NCI-H82 treated with DMSO at 0.1 percent for 48 hours (cell line): ENCODE data around the gene TPM2.

Experiments used
- DNase-seq: peaks from one replicate; lab custom pipeline; 2025; ENCODE audit not compliant: unreplicated experiment; lab: John Stamatoyannopoulos, UW

TPM2 gene

DNA sequence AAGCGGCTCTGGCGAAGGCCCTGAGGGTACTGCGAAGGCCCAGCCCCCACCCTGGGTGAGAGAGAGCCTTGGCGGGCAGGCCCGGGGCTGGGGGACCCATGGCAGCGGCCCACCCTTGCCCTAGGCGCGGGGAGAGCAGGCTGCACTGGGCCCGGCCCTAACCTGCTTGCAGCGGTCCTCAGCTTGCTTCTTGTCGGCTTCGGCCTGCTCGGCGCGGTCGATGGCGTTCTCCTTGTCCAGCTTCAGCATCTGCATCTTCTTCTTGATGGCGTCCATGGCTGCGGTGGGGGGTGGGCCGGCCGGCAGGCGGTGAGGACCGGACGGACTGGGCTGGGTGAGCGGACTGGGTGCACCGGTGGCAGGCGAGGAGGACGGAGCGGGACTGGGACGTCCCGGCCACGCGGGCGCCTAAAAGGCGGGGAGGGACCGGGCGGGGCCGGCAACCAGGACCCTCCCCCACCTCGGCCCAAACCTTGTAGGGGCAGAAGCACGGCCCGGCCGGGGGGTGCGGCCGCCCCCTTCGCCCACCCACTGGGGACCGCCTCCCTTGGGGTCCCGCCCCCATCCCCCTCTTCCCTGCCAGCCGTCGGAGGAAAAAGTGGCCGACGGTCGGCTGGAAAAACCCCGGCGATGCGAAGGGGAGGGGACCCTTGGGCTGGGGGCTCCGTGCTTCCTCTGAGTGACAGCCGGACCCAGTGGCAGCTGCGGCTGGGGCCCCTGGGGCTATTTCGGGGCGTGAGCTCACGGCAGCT, at the start of gene TPM2:
TSS of gene TPM2 (minus strand) at position 384 of the 752 bp plus-strand sequence. CDS start at position 276, 108 bp downstream.
- DNase-seq, result no peak

DNA sequence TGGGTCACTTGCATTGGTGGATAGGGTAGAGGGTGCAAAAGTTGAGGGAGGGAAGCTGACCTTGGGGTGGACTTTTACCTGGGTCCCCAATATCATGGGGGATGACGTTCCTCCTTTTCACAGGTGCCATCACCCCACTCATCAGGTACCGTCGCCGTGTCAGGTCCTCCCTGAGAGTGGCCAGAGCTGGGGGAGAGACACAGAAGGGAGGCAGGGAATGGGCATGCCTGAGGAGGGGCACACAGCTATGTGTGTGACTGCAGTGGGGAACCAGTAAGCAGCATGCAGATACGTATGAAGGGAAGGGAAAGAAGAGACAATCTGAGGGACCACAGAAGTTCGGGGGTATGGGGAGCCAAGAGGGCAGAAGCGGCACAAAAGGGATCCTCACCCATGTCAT, 49.2 kb upstream of the TPM2 start:
- DNase-seq, result no peak

DNA sequence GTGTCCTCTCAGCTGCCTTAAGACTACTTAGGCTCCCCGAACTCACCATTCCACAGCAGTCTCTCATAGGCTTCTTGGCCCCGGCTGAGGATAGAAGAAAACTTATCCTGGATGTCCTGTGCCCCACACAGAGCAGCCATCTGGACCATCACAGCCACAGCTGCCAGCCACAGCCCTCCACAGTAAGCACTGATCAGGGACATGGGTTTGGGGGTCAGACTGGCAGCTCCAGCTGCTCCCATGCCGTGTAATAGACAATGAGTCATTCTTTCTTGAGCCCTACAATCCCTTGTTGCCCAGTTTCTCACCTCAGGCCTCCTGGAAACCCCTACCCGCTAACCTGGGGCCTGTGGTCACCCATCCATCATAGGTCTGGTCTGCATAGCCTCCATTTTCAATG, 48.5 kb upstream of the TPM2 start:
- no peak for DNase-seq

DNA sequence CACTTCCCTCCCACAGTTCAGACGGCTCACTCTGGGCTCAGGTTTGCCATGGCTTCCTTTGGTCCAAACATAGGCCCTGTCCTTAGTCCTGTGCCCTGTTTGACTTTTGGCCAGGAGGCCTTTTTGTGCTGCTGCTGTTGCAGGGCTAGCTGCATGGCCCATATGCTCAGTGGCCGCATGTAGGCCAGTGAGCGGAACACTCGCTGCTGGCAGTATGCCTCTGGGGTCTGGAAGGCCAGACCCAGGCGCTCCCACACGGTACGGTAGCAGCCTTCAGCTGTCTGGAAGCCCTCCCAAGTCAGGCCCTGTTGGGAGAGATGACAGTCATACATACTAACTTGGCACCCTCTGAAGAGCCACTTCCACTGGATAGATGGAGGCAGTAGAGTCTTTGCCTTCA, 47.4 kb upstream of the TPM2 start:
- DNase-seq, result no peak

DNA sequence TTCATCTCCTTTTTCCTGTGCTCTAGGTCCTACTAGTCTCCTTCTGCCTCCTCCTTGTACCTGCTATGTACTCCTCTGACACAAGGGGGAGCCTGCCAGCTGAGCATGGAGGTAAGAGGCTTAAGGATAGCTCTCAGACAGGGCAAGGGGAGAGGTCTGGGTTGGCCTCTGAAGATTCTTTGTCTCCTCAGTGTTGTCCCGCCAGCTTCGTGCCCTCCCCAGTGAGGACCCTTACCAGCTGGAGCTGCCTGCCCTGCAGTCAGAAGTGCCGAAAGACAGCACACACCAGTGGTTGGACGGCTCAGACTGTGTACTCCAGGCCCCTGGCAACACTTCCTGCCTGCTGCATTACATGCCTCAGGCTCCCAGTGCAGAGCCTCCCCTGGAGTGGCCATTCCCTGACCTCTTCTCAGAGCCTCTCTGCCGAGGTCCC, 46.5 kb upstream of the TPM2 start:
- DNase-seq, result peak; percentile 45

DNA sequence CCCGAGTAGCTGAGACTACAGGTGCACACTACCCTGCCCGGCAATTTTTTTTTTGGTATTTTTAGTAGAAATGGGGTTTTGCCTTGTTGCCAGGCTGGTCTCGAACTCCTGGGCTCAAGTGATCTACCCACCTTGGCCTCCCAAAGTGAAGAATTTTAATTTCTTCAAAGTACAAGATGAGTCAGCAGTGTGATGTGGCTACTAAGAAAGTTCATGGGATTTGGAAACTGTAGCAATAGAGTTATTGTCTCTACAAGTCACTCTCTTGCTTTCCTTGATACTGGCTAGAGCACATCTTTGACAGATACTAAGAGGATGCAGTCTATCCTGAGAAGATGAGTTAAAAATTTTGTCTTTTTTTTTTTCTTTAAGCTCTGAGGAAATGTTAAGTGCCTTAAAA, 44.4 kb upstream of the TPM2 start:
- DNase-seq, result no peak

DNA sequence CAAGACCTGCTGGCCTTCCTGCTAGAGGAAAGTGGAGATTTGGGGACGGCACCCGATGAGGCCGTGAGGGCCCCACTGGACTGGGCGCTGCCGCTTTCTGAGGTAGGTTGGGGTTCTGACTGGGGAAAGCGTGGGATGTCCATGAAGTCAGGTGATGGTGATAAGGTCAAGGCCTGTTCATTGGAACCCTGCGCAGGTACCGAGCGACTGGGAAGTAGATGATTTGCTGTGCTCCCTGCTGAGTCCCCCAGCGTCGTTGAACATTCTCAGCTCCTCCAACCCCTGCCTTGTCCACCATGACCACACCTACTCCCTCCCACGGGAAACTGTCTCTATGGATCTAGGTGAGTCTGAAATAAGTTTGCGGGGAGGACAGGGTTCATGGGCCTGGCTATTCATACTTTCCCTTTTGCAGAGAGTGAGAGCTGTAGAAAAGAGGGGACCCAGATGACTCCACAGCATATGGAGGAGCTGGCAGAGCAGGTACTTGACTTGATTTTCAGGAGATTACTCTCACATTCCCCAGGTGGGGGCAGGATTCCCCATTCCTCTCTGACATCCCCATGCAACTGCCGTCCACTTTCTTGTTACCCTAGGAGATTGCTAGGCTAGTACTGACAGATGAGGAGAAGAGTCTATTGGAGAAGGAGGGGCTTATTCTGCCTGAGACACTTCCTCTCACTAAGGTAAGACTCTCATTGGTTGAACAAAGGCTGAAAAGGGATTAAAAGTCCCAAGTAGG, 43.2 kb upstream of the TPM2 start:
- DNase-seq, result peak; percentile 21

DNA sequence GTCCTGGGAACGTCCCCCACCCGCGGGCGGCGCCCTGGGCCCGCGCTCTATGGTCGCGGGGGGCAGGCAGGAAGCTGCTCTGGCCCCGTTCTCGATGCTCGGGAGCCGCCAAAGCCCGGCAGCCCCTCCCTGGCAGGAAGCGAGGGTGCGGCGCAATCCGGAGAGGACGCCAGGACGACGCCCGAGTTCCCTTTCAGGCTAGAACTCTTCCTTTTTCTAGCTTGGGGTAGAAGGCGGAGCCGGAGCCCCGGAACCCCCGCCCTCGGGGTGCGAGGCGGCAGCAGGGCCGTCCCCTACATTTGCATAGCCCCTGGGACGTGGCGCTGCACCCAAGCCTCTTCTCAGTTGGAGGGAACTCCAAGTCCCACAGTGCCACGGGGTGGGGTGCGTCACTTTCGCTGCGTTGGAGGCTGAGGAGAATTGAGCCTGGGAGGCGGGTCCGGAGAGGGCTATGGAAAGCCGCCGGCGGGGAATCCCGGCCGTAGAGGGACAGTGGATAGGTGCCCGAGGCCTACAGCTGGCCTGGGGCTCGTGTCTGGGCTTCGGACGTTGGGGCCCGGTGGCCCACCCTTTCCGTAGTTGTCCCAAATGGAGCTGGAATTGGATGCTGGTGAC, 42.6 kb upstream of the TPM2 start, which contains the start of the genes CREB3 and TLN1:
TSS of gene CREB3 (plus strand) at position 482 of the 615 bp plus-strand sequence. CDS start at position 589, 107 bp downstream.
TSS of gene TLN1 (minus strand) at position 11 of the 615 bp plus-strand sequence. CDS start 6,501 bp downstream, outside the sequence.
- peak; percentile 92 for DNase-seq

DNA sequence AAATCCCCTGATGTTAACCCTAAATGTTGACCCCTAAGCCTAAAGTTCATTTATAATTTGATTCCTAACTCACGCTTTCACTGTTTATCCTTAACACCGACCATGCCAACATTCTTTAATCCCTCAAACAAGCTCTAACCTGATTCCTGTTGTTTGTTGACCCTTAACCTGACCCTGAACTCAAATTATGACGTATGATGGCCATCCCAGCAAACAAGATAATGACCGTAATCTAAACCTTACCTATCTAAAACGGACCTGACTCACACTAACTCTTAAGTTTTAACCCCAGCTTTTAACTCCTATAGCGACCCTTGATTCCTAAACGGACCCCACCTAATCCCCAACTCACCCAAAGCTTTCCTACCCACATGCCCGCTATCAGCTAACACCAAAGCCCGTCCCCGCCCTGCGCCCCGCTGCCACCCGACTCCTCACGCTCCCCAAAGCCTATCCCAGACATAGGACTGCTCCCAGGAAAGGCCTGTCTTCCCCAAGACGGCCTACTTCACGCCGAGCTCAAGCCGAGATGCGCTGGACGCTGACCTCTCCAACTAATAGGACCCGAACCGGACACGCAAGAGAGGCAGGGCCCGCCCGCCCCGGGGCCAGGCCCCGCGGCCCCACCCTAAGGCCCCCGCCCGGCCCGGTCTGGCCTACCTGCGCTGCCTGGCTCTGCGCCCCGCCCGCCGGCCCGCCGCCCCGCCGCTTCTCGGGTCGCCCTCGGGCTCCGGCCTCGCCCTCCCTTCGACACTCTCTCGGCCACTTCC, 41.9 kb upstream of the TPM2 start:
- DNase-seq, result no peak

DNA sequence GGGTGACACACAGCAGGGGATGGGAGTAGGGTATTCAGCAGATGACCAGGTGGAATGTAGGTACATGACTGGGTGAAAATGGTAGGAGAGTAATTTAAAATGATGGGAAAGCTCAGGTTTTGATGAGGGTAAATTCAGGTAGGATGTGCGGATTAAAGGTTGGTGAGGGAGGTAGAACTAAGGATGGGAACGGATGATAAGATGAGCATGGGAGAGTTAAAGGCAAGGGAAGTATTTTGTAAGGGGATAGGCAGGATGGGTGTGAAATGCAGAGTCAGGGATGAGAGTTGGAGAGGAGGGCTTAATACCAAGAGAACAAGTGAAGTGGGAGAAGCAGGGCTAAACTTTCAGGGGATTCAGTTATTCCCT, 40.7 kb upstream of the TPM2 start:
- no peak for DNase-seq

DNA sequence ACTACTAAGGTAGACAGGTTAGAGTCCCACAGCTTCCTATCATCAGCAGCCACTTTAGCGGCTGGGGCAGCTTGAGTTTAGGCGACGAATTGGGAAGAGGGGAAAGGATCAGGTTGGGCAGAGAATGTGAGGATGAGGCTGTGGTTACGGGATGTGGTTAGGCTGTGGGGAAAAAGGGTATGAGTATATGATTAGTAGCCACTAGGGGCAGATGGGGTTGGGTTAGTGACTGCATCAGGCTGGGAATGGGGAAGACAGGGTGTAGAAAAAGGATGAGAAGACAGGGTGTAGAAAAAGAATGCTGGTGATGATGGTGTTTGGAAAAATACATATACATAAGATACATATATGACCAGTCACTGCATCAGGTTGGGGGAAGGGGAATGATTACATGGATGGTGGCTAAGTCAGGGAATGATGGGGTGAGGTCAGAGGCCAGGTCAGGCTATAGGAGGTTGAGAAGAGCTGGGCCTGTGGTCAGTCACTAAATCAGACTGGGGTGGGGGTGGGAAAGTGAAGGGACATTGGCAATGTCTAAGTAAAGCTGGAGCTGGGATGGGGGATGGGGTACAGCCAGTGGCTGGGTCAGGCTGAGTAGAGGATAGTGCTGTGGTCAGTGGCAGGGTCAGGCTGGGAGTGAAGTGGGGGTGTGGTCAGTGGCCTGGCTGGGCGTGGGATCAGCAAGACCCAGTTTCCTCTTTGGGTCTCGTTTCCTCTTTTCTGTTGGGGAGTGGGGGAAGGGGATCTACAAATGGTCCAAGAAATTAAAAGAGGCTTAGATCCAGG, 40.2 kb upstream of the TPM2 start:
- DNase-seq, result no peak

DNA sequence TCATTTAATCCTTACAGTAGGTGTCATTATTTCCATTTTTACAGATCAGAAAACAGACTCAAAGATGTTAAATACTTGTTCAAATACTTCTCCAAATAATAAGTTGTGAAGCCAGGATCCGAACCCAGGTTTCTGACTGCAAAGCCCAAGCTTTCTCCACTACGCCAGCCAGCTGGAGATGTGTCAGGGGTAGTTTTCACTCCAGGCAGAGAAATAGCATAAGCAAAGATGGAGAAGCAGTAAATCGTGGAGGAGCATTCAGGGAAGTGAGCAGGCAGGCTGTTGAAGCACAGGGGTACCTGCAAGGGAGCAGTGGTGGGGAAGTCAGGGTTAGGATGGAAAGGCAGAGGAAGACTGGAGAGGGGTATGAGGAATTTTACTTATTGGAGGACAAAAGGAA, 39.4 kb upstream of the TPM2 start:
- DNase-seq, result no peak

DNA sequence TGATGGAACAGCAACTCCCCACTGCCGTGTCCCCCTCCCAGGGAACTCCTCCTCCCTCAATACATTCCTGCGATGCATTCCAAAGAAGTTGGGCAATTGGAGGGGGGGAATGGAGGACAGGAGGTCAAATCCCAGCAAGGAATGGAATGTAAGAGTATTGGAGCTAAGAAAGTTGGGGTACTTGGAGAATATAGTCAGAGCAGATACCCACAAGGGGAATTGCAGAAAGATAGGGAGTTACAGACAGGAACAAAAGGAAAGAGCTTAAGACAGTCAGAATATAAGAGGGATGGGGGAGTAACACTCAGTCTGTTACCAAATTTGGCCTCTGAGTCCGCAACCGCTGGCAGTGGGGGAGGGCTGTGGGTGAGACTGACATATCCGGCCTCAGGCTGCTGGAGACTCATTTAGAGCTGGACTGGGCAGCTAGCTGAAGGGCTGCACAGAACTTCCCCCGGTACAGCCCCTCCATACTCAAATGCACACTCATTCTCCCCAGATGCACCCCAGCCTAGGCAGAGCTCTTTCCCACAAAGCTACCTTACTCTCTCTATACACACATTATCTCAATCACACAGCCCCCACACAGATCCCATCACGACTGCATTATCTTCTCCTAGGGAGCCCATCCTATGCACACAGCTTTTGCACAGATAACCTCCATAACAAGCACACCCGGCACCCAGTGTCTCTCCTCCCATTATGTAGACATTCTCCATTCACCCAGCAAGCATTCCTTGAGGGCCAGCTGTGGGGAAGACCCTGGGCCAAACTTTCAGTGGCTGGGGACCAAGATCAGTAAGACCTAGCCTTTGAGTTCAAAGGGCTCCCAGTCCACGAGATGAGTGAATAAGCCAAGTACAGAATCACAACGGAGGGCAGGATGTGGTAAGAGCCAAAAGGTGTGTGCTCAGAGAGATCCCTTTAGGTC, 38.6 kb upstream of the TPM2 start:
- DNase-seq, result no peak

DNA sequence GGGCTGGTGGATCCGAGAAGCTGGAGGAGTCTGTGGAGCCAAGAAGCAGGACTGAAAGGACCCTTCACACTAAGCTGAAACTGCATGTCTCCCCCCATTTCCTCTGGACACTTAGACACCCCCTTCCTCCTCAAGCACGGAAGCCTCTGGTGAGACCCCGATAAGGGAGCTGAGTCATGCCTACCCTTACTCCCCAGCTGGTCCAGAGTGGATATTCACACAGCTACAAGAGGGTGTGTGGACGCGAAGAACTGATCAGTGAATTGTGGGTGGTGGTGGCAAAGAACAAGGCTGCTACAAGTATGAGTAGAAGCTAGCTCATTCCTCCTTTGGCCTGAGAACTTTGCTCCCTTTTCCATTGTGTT, 37.9 kb upstream of the TPM2 start:
- no peak for DNase-seq

DNA sequence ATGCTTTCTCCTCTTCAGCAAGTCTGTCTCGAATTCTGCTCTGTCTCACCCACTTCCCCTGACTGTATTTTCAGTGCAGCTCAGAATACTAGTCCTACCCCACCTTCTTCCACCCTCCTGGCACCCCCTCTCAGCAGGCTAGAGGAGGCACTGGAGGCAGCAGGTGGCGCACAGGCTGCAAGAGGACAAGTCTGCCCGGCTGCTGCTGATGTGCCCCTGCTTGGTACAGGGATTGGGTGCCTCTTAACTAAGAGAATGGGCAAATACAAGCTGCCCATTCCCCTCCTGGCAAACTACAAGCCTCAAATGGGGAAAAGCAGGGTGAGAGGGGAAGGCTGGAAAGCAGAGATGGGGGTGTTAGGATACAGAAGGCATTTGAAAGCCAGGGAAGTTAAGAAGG, 37.2 kb upstream of the TPM2 start:
- DNase-seq, result no peak

DNA sequence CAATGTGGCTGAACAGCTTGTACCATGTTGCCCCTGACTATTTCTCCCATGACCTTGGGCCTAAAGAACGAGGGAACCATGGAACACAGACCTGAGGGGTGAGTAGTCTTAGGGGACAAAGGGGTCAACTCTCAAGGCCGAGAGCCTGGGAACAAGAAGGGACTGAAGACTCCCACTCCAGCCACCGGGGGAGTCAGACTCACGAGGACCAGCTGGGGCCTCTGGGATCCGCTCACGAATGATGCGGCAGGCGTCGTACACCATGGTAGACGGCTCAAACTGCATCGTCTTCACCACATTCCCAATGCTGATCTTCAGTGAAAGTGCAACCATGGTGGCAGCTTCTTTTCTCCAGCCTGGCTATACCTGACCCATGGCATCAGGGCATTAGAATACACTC, 35.6 kb upstream of the TPM2 start:
- DNase-seq, result no peak

DNA sequence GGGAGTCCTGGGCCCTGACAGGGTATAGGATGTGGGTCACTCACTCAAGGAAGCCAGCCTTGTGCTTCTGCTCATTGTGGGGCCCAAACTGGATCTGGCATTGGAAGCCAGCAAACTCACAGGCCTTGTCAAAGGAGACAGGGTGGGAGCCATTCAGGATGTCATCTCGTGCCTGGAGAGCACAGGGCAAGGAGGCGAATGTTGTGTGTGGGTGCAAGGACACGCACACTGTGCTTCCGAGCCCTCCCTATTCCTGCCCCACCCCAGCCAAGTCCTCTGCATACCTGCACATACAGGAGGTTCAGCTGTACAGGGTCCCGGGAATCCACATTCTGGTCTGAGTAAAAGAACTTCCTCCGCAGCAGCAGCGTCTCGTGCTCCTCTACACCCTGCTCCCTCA, 34.2 kb upstream of the TPM2 start:
- DNase-seq, result no peak

DNA sequence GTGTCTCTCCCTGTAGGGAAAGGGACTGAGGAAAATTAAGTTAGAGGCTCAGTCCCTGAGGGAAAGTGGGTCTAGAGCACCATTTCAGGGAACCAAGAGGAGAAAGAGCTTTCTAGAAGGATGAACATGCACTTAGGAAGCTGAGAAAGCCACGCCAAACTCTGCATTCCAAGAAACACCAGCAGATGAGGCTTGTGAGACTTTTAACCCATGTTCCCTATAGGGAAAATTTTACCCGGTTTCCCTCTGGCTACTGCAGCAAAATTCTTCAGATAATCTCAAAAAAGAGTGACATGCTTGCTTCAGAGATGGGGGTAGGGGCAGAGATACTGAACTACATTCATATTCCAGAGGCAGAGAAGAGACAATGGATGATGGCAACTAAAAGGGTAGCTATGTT, 33.7 kb upstream of the TPM2 start:
- no peak for DNase-seq

DNA sequence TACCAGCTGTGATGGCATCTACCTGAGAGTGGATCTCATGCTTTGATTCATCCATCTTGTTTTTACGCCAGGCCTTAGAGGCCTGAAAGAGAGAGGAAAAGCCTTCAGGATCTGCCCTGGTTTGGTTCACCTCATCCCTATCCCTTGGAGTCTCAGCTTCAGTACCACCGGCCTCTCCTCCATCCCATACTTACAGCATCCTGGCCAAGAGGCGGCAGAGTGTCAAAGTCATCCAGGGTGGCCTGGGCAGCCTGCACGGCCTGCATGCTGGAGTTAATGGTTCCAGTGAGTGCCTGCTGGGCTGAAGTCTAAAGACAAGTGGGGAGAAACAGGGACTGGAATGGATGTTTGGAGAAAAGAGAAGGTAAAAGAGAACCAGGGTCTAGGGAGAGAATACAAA, 29.8 kb upstream of the TPM2 start:
- DNase-seq, result no peak
